ENCODE results near the gene OR8H1. TPM values are rescaled to one million over a fixed set of nuclear protein-coding genes. Genes with fewer than 3 reads are reported as not detected.

OR8H1 gene
- total and polyA plus RNA-seq, 2 experiments from 2014 or later, result not detected

- no peaks in the 10 kb centered on the region for H3K4me1 ChIP-seq (ENCODE audit: insufficient read depth)
- H4K20me1 ChIP-seq (ENCODE audit: insufficient read depth), result no peaks in the 10 kb centered on the region
- H3K79me2 ChIP-seq (ENCODE audit: insufficient read depth), result no peaks in the 10 kb centered on the region
- H3F3A ChIP-seq (ENCODE audit: insufficient read depth), result no peaks in the 10 kb centered on the region
- H3K4me2 ChIP-seq (ENCODE audit: unreplicated experiment), result no peak within 1 kb of the TSS
- H2AFZ ChIP-seq, result no peak within 1 kb of the TSS
- no peaks in the 10 kb centered on the region for H3K27me3 ChIP-seq (replicated peaks; ENCODE audit: insufficient read depth)
- H3K27ac ChIP-seq, result no peak within 1 kb of the TSS
- TF ChIP-seq EZH2 (IDR thresholded peaks at IDR 0.05; ENCODE audit: insufficient read depth, poor library complexity, severe bottlenecking), result no peak
- TF ChIP-seq EZH2phosphoT487 (IDR thresholded peaks at IDR 0.05; ENCODE audit: insufficient read depth, low read depth), result no peak
- H3K9me2 ChIP-seq (ENCODE audit: insufficient read depth), result no peaks in the 10 kb centered on the region
- in situ Hi-C loops (cut with MboI), result no loop called here
- no peak within 1 kb of the TSS for H3K9ac ChIP-seq
- no peak for DNase-seq
- H3K36me3 ChIP-seq (ENCODE audit: low read depth), result no peaks in the 10 kb centered on the region
- no peak within 1 kb of the TSS for H3K4me3 ChIP-seq
- no peaks in the 10 kb centered on the region for H3K9me3 ChIP-seq (ENCODE audit: low read depth)
Measured at GRCh38 chr11:56314844-56315243, 22.8 kb upstream of the OR8H1 start, which contains the start of gene OR8K3. Gene OR8K3, plus strand, starts transcription at chr11:56315144. Its CDS starts 3,163 bp downstream, at chr11:56318307.

GRCh38 chr11:56307836-56308235 is 15.8 kb upstream of the OR8H1 start:
- no peaks in the 10 kb centered on the region for H3K27me3 ChIP-seq (replicated peaks; ENCODE audit: insufficient read depth)
- in situ Hi-C loops (cut with MboI), result no loop called here
- no peaks in the 10 kb centered on the region for H3K9me2 ChIP-seq (ENCODE audit: insufficient read depth)
- TF ChIP-seq EZH2 (IDR thresholded peaks at IDR 0.05; ENCODE audit: insufficient read depth, poor library complexity, severe bottlenecking) (no peak), EZH2phosphoT487 (IDR thresholded peaks at IDR 0.05; ENCODE audit: insufficient read depth, low read depth) (no peak)
- no peaks in the 10 kb centered on the region for H3K79me2 ChIP-seq (ENCODE audit: insufficient read depth)
- no peaks in the 10 kb centered on the region for H4K20me1 ChIP-seq (ENCODE audit: insufficient read depth)
- 18 to 24% methylated on average over 3 of the region's 3 CpGs for WGBS, 2 experiments (ENCODE audit: low coverage in 1 of 2, low lambda C conversion rate in 2 of 2, missing lambda C conversion rate in 2 of 2)
- no peaks in the 10 kb centered on the region for H3K9me3 ChIP-seq (ENCODE audit: low read depth)
- H3K36me3 ChIP-seq (ENCODE audit: low read depth), result no peaks in the 10 kb centered on the region
- H3K9ac ChIP-seq, result no peak overlapping the region
- H3K4me3 ChIP-seq, result no peak overlapping the region
- no peaks in the 10 kb centered on the region for H3F3A ChIP-seq (ENCODE audit: insufficient read depth)
- no peak overlapping the region for H2AFZ ChIP-seq
- no peak for DNase-seq
- H3K27ac ChIP-seq, result no peak overlapping the region
- H3K4me1 ChIP-seq (ENCODE audit: insufficient read depth), result no peaks in the 10 kb centered on the region
- no peak overlapping the region for H3K4me2 ChIP-seq (ENCODE audit: unreplicated experiment)

- Histone ChIP-seq H3K9me2 (ENCODE audit: insufficient read depth) (no peaks in the 10 kb centered on the region), H4K20me1 (ENCODE audit: insufficient read depth) (no peaks in the 10 kb centered on the region), H3K9me3 (ENCODE audit: low read depth) (no peaks in the 10 kb centered on the region), H3K4me3 (no peak overlapping the region), H3K36me3 (ENCODE audit: low read depth) (no peaks in the 10 kb centered on the region), H3K9ac (no peak overlapping the region), H3K4me1 (ENCODE audit: insufficient read depth) (no peaks in the 10 kb centered on the region), H3K27ac (no peak overlapping the region), H3F3A (ENCODE audit: insufficient read depth) (no peaks in the 10 kb centered on the region), H3K79me2 (ENCODE audit: insufficient read depth) (no peaks in the 10 kb centered on the region), H3K27me3 (replicated peaks; ENCODE audit: insufficient read depth) (no peaks in the 10 kb centered on the region), H2AFZ (no peak overlapping the region), H3K4me2 (ENCODE audit: unreplicated experiment) (no peak overlapping the region)
- no peak for TF ChIP-seq EZH2 (IDR thresholded peaks at IDR 0.05; ENCODE audit: insufficient read depth, poor library complexity, severe bottlenecking)
- TF ChIP-seq EZH2phosphoT487 (IDR thresholded peaks at IDR 0.05; ENCODE audit: insufficient read depth, low read depth), result no peak
- WGBS, 2 experiments (ENCODE audit: low coverage in 1 of 2, low lambda C conversion rate in 2 of 2, missing lambda C conversion rate in 2 of 2), result 26 to 39% methylated on average over 4 of the region's 4 CpGs
- in situ Hi-C loops (cut with MboI), result no loop called here
- DNase-seq, result no peak
Measured at GRCh38 chr11:56296898-56297297, 4.8 kb upstream of the OR8H1 start.

GRCh38 chr11:56273854-56274253 is 18.2 kb downstream of the OR8H1 start, which contains the start of gene OR5T1:
Gene OR5T1, plus strand, starts transcription at chr11:56274154. Its CDS starts 1,485 bp downstream, at chr11:56275639.
- no peak within 1 kb of the TSS for H3K9ac ChIP-seq
- no peaks in the 10 kb centered on the region for H3F3A ChIP-seq (ENCODE audit: insufficient read depth)
- no peak within 1 kb of the TSS for H3K27ac ChIP-seq
- no peak within 1 kb of the TSS for H2AFZ ChIP-seq
- H3K27me3 ChIP-seq (replicated peaks; ENCODE audit: insufficient read depth), result no peaks in the 10 kb centered on the region
- no peak within 1 kb of the TSS for H3K4me3 ChIP-seq
- no peak for DNase-seq
- no peaks in the 10 kb centered on the region for H3K79me2 ChIP-seq (ENCODE audit: insufficient read depth)
- in situ Hi-C loops (cut with MboI), result no loop called here
- H3K36me3 ChIP-seq (ENCODE audit: low read depth), result no peaks in the 10 kb centered on the region
- no peak within 1 kb of the TSS for H3K4me2 ChIP-seq (ENCODE audit: unreplicated experiment)
- no peaks in the 10 kb centered on the region for H3K9me2 ChIP-seq (ENCODE audit: insufficient read depth)
- TF ChIP-seq EZH2 (IDR thresholded peaks at IDR 0.05; ENCODE audit: insufficient read depth, poor library complexity, severe bottlenecking), result no peak
- no peak for TF ChIP-seq EZH2phosphoT487 (IDR thresholded peaks at IDR 0.05; ENCODE audit: insufficient read depth, low read depth)
- H3K4me1 ChIP-seq (ENCODE audit: insufficient read depth), result no peaks in the 10 kb centered on the region
- peaks cover 6% of the 10 kb centered on the region for H3K9me3 ChIP-seq (ENCODE audit: low read depth)
- no peaks in the 10 kb centered on the region for H4K20me1 ChIP-seq (ENCODE audit: insufficient read depth)

- 6 to 12% methylated on average over 3 of the region's 3 CpGs for WGBS, 2 experiments (ENCODE audit: low coverage in 1 of 2, low lambda C conversion rate in 2 of 2, missing lambda C conversion rate in 2 of 2)
- TF ChIP-seq EZH2phosphoT487 (IDR thresholded peaks at IDR 0.05; ENCODE audit: insufficient read depth, low read depth) (no peak), EZH2 (IDR thresholded peaks at IDR 0.05; ENCODE audit: insufficient read depth, poor library complexity, severe bottlenecking) (no peak)
- in situ Hi-C loops (cut with MboI), result no loop called here
Measured at GRCh38 chr11:56271092-56271491, 21.0 kb downstream of the OR8H1 start.

More at GRCh38 chr11:56271092-56271491, 21.0 kb downstream of the OR8H1 start:
- no peak overlapping the region for H2AFZ ChIP-seq
- H3K4me1 ChIP-seq (ENCODE audit: insufficient read depth), result no peaks in the 10 kb centered on the region
- H3K79me2 ChIP-seq (ENCODE audit: insufficient read depth), result no peaks in the 10 kb centered on the region
- no peak overlapping the region for H3K4me2 ChIP-seq (ENCODE audit: unreplicated experiment)
- H3K27ac ChIP-seq, result no peak overlapping the region
- no peak for DNase-seq
- H3F3A ChIP-seq (ENCODE audit: insufficient read depth), result no peaks in the 10 kb centered on the region
- H3K9me3 ChIP-seq (ENCODE audit: low read depth), result peaks cover 6% of the 10 kb centered on the region
- H3K4me3 ChIP-seq, result no peak overlapping the region
- no peaks in the 10 kb centered on the region for H3K27me3 ChIP-seq (replicated peaks; ENCODE audit: insufficient read depth)
- no peak overlapping the region for H3K9ac ChIP-seq
- H3K36me3 ChIP-seq (ENCODE audit: low read depth), result no peaks in the 10 kb centered on the region
- no peaks in the 10 kb centered on the region for H4K20me1 ChIP-seq (ENCODE audit: insufficient read depth)
- H3K9me2 ChIP-seq (ENCODE audit: insufficient read depth), result no peaks in the 10 kb centered on the region

All from GM23248 (cell line).